AG04450 (cell line): ENCODE data around the gene UBE2K. TPM values are rescaled to one million over a fixed set of nuclear protein-coding genes. Genes with fewer than 3 reads are reported as not detected.

Experiments used
- CTCF ChIA-PET: fragments of 300-600, 350-600 bp; formaldehyde crosslinking; extraction: SDS; loops from one replicate; lab custom pipeline; 2022; ENCODE audit warnings: antibody characterized with exemption, inconsistent platforms; lab: Charles Lee
- POLR2A ChIA-PET: fragments of 350-600 bp; formaldehyde crosslinking; extraction: SDS; loops from one replicate; lab custom pipeline; 2021; ENCODE audit warnings: antibody characterized with exemption, inconsistent platforms; lab: Yijun Ruan, JAX
- DNase-seq: peaks from one replicate; pipeline ENCODE4 v3.0.0-alpha.2; 2011; ENCODE audit warnings: low read depth, low spot score
- H3K27ac ChIP-seq: one replicate; pipeline ENCODE4 v1.5.1; 2012; ENCODE audit warnings: low read depth, low read length, control low read depth
- H3K27me3 ChIP-seq: one replicate; pipeline ENCODE4 v1.6.0; 2012; ENCODE audit warnings: low read length; ENCODE audit not compliant: control insufficient read depth, insufficient read depth
- H3K4me3 ChIP-seq: 2 replicates; pipeline ENCODE4 v1.5.1; 2011; ENCODE audit warnings: mild to moderate bottlenecking, low read depth, low read length, control low read depth
- H3K9me3 ChIP-seq: 2 replicates; pipeline ENCODE4 v1.5.1; 2012; ENCODE audit warnings: low read length; ENCODE audit not compliant: control insufficient read depth, insufficient read depth
- polyA plus RNA-seq: library from polyadenylated mRNA; depleted of rRNA; stranded (reverse); fragments of >200 nt; gene quantifications from 2 replicates; pipeline ENCODE4 v1.2.3, GENCODE V29; 2011
- TF ChIP-seq, protein P1 (sequence below): IDR thresholded peaks from 2 replicates; pipeline ENCODE4 v1.5.1; 2011; ENCODE audit warnings: low read depth, low read length, control low read depth, inconsistent platforms

The UBE2K gene
- polyA plus RNA-seq, 1 experiment, result 101 TPM

DNA sequence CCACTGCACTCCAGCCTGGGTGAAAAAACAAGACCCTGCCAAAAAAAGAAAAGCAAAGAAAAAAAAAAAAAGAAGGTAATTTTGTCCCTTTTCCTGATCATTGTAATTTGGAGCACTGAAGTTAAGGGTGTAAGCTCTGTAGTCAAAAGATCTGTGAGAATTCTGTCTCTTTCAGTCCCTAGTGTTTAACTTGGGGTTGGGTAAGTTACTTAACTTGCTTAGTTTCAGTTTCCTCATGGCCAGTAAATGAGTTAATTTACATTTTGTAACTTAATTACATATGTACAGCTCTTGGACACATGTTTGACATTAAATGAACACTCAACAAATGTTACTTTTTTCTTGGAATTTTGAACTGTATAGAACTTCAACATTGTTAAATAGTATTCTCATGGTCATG, 10.9 kb upstream of the UBE2K start:
- H3K27ac ChIP-seq, result no peak overlapping the region
- CTCF ChIA-PET, result interaction anchor here (0.9 to 1.7 kb wide), 2 partner anchors 9 to 291 kb away, joined by 3 read pairs; partner anchors contain the start of gene PDS5A
- H3K4me3 ChIP-seq, result no peak overlapping the region
- TF ChIP-seq, protein P1, sequence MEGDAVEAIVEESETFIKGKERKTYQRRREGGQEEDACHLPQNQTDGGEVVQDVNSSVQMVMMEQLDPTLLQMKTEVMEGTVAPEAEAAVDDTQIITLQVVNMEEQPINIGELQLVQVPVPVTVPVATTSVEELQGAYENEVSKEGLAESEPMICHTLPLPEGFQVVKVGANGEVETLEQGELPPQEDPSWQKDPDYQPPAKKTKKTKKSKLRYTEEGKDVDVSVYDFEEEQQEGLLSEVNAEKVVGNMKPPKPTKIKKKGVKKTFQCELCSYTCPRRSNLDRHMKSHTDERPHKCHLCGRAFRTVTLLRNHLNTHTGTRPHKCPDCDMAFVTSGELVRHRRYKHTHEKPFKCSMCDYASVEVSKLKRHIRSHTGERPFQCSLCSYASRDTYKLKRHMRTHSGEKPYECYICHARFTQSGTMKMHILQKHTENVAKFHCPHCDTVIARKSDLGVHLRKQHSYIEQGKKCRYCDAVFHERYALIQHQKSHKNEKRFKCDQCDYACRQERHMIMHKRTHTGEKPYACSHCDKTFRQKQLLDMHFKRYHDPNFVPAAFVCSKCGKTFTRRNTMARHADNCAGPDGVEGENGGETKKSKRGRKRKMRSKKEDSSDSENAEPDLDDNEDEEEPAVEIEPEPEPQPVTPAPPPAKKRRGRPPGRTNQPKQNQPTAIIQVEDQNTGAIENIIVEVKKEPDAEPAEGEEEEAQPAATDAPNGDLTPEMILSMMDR, result no peak
- H3K27me3 ChIP-seq, result no peaks in the 10 kb centered on the region
- POLR2A ChIA-PET, result no interaction called here
- DNase-seq, result no peak
- no peaks in the 10 kb centered on the region for H3K9me3 ChIP-seq

DNA sequence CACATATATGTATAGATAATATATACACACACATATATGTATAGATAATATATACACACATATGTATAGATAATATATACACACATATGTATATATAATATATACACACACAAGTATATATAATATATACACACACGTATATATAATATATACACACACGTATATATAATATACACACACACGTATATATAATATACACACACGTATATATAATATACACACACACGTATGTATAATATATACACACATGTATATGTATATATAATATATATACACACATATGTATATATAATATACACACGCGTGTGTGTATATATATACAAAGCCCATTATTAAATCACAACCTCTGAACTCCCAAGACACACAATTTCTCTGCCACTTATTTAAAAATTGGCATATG, 8.0 kb upstream of the UBE2K start:
- Histone ChIP-seq H3K27me3 (no peaks in the 10 kb centered on the region), H3K4me3 (no peak overlapping the region), H3K27ac (no peak overlapping the region), H3K9me3 (no peaks in the 10 kb centered on the region)
- CTCF ChIA-PET, result no interaction called here
- DNase-seq, result no peak
- POLR2A ChIA-PET, result no interaction called here
- TF ChIP-seq, protein P1, result no peak

DNA sequence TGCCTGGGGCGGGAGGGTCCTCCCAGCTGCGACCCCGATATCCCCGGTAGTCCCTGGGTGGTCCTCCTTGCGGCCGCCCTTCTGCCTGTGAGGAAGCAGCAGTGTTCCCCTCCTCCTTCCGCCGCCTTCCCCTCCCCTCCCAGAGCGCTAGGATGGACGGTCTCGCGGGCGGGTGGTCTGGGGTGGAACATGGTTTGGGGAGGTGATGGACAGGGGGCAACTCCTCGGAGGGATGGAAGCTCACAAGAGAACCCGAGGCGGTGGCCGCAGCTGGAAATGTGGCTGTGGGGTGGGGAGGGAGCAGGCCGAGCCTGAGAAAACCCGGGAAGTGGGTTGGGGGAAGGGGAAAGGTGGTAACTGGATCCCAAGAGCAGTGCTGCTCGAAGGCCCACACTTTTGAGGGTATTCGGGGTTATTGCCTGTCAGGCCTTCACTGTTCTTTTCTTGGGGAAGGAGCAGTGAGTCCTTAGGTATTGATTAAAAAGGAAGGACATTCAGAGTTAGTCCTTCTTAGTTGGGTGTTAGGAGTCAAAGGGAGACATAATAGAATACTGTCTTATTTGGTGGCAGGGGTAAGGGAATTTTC, 581 bp downstream of the UBE2K start:
- no peaks in the 10 kb centered on the region for H3K27me3 ChIP-seq
- peaks cover 5% of the 10 kb centered on the region; the same call in 1 of the 2 replicates for H3K9me3 ChIP-seq
- DNase-seq, result no peak
- TF ChIP-seq, protein P1, result no peak
- H3K4me3 ChIP-seq, result peak overlapping the region; percentile 96
- ChIA-PET CTCF (interaction anchor here (0.5 to 2.0 kb wide), 3 partner anchors 25 to 280 kb away, joined by 3 to 9 read pairs (median 6); no protein-coding TSS in a partner anchor), POLR2A (interaction anchor here (0.6 to 1.5 kb wide), 4 partner anchors 15 to 249 kb away, joined by 4 to 13 read pairs (median 8); partner anchors contain the start of genes SMIM14 and UGDH)
- H3K27ac ChIP-seq, result peak overlapping the region; percentile 52

DNA sequence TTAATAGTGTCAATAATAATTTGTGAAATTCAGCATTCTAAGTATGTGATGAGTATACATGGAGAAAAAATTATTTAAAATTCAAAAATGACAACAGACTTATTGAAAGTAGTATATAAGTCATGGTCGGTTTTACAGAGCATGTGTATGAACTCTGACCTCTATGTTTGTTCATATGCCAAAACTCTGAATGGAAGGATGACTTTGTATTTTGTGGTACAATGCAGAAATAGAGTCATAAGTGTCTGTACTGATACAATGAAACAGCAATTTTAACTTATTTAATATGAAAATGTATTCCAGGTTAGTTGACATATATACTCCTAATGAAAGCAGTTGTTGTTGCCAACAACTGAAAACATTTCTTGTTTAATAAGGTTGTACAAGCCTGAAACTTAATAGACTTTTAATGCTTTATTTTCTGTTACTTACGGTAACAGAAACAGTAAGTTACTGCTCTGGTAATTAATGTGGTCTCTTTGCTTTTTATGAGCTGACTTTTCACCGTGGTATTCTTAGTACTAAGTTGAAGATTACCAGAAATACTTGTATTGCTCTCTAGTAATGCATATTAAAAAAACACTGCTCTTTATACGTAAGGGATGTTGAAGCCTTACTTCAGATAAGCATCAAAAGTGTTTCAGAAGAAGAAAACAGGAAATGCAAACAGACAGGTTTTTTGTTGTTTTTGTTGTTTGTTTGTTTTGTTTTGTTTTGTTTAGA, 1.9 kb downstream of the UBE2K start:
- Histone ChIP-seq H3K27ac (no peak overlapping the region), H3K27me3 (no peaks in the 10 kb centered on the region), H3K4me3 (peak overlapping the region; percentile 96), H3K9me3 (peaks cover 5% of the 10 kb centered on the region; the same call in 1 of the 2 replicates)
- ChIA-PET POLR2A (no interaction called here), CTCF (no interaction called here)
- DNase-seq, result no peak
- TF ChIP-seq, protein P1, result no peak

DNA sequence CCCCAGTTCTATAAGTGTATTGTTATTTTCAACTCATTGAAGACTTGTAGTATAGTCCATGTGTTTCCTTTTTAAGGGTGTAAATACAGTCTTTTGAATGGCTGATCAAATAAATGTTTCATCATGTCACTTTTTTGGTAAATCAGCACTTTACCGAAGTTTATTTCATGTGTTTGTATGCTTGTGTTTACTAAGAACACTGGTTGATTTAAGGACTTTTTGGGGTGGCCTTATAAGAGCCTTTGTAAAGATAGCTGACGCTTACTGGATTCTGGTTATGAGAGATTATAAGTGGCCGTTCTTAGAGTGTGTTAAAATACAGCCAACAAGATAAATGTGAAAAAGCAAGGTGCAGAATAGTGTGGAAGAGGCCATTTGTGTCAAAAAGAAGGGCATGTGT, 2.6 kb downstream of the UBE2K start:
- peak overlapping the region; percentile 96 for H3K4me3 ChIP-seq
- POLR2A ChIA-PET, result no interaction called here
- CTCF ChIA-PET, result no interaction called here
- H3K9me3 ChIP-seq, result peaks cover 5% of the 10 kb centered on the region; the same call in 1 of the 2 replicates
- no peaks in the 10 kb centered on the region for H3K27me3 ChIP-seq
- no peak overlapping the region for H3K27ac ChIP-seq
- DNase-seq, result no peak
- TF ChIP-seq, protein P1, result no peak
